Activated CD4-positive, CD25-positive, alpha-beta regulatory T cell (primary cell): ENCODE results near the gene HECTD3.
"Not testable (repeated sequence)": the region's sequence is repeated elsewhere in the genome, so short reads cannot be mapped to it uniquely, and the experiment has no call there.

Experiments
- DNase-seq, 4 experiments: peaks; one replicate each; lab custom pipeline; 2025; lab: John Stamatoyannopoulos, UW

HECTD3 gene

GRCh38 chr1:45014321-45015028 is 3.4 kb upstream of the HECTD3 start:
- peak; percentile 47 to 68 (median 59) for DNase-seq

GRCh38 chr1:45013551-45014209 is 2.6 kb upstream of the HECTD3 start:
- no peak for DNase-seq

- DNase-seq = peak in 1 of 4 experiments; percentile 33
These were observed 1.6 kb upstream of the HECTD3 start for GRCh38 chr1:45012639-45013278.

- DNase-seq = peak; percentile 62 to 79 (median 73)
These were observed 914 bp upstream of the HECTD3 start, which contains the start of gene UROD for GRCh38 chr1:45011837-45012638. TSS of gene UROD (plus strand) at chr1:45012254. CDS start at chr1:45012266, 12 bp downstream.

GRCh38 chr1:45009956-45010854 is 919 bp downstream of the HECTD3 start:
- no peak for DNase-seq

GRCh38 chr1:45009296-45009865 is 1.7 kb downstream of the HECTD3 start:
- no peak for DNase-seq

- DNase-seq = no peak
These were observed 2.6 kb downstream of the HECTD3 start for GRCh38 chr1:45008516-45008915.

- DNase-seq = no peak
These were observed 3.0 kb downstream of the HECTD3 start for GRCh38 chr1:45008076-45008475.

- DNase-seq = no peak
These were observed 3.8 kb downstream of the HECTD3 start for GRCh38 chr1:45007311-45007710.

GRCh38 chr1:45005761-45006160 is 5.4 kb downstream of the HECTD3 start:
- no peak for DNase-seq

- DNase-seq = no peak
These were observed 6.7 kb downstream of the HECTD3 start for GRCh38 chr1:45004281-45004920.

GRCh38 chr1:45003741-45004140 is 7.4 kb downstream of the HECTD3 start:
- no peak for DNase-seq

GRCh38 chr1:45002650-45003645 is 8.2 kb downstream of the HECTD3 start:
- no peak for DNase-seq

- DNase-seq = not testable (repeated sequence)
These were observed 9.5 kb downstream of the HECTD3 start for GRCh38 chr1:45001576-45001975.

- no peak for DNase-seq
These were observed 10.1 kb downstream of the HECTD3 start for GRCh38 chr1:45001011-45001481.

- no peak for DNase-seq
These were observed 11.9 kb downstream of the HECTD3 start for GRCh38 chr1:44999232-44999631.

- no peak for DNase-seq
These were observed 15.5 kb downstream of the HECTD3 start for GRCh38 chr1:44995467-44996238.

- no peak for DNase-seq
These were observed 16.7 kb downstream of the HECTD3 start for GRCh38 chr1:44994309-44994898.
